Muscle layer of duodenum (tissue), 2 donors: ENCODE measurements around the gene HIVEP2.

Source experiments
- H3K27ac ChIP-seq: one replicate; pipeline ENCODE4 v1.7.0; 2013; ENCODE audit warnings: mild to moderate bottlenecking, low read length
- H3K27me3 ChIP-seq: one replicate; pipeline ENCODE4 v1.7.0; 2013; ENCODE audit warnings: low read depth, mild to moderate bottlenecking, control low read depth, low read length
- H3K36me3 ChIP-seq, 2 donors: one replicate each; pipeline ENCODE4 v1.7.0; 2013; ENCODE audit warnings: low read length in 2 of 2, control low read depth in 1 of 2, mild to moderate bottlenecking in 1 of 2; ENCODE audit not compliant: insufficient read depth in 2 of 2, control insufficient read depth in 1 of 2
- H3K4me1 ChIP-seq, 2 donors: one replicate each; pipeline ENCODE4 v1.7.0; 2013; ENCODE audit warnings: low read length in 2 of 2, mild to moderate bottlenecking in 2 of 2, control low read depth in 1 of 2, moderate library complexity in 1 of 2; ENCODE audit not compliant: insufficient read depth in 2 of 2, control insufficient read depth in 1 of 2
- H3K4me3 ChIP-seq, 2 donors: one replicate each; pipeline ENCODE4 v1.7.0; 2013; ENCODE audit warnings: low read length in 2 of 2, low read depth in 1 of 2, mild to moderate bottlenecking in 1 of 2
- H3K9me3 ChIP-seq, 2 donors: one replicate each; pipeline ENCODE4 v1.7.0; 2013; ENCODE audit warnings: low read length in 2 of 2, control low read depth in 1 of 2, mild to moderate bottlenecking in 1 of 2; ENCODE audit not compliant: control insufficient read depth in 1 of 2
- donor health status: healthy.

Gene HIVEP2

DNA sequence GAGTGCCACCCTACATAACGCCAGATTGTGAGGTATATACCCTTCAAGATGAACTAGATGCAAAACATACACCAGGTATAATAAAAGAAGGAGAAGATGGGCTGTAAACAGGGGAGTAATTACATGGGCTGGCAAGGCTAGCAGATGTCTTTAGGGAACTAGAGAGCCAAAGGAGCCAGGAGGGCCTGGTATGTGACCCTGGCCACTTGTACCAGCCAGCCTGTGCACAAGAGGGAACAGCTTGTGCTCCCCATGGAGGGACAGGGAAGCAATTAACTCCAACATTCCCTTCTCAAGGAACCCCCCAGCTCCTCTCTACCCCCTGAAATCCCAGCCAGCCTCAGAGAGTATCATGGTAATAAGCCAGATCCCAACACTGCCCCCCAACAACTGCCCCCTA lies 139.9 kb downstream of the HIVEP2 start:
- Histone ChIP-seq H3K27ac (no peak overlapping the region), H3K4me1 (no peaks in the 10 kb centered on the region)

GRCh38 chr6:142804490-142804889 lies 140.5 kb downstream of the HIVEP2 start:
- no peak overlapping the region for H3K4me3 ChIP-seq
- no peak overlapping the region for H3K27ac ChIP-seq
- no peaks in the 10 kb centered on the region for H3K9me3 ChIP-seq
- no peaks in the 10 kb centered on the region for H3K4me1 ChIP-seq
- no peaks in the 10 kb centered on the region for H3K27me3 ChIP-seq
- no peaks in the 10 kb centered on the region for H3K36me3 ChIP-seq

More for the DNA sequence above, 139.9 kb downstream of the HIVEP2 start:
- H3K36me3 ChIP-seq = no peaks in the 10 kb centered on the region
- no peaks in the 10 kb centered on the region for H3K27me3 ChIP-seq
- H3K9me3 ChIP-seq = no peaks in the 10 kb centered on the region
- no peak overlapping the region for H3K4me3 ChIP-seq

GRCh38 chr6:142803495-142804058 lies 141.4 kb downstream of the HIVEP2 start:
- no peaks in the 10 kb centered on the region for H3K27me3 ChIP-seq

GRCh38 chr6:142803032-142803431 lies 141.9 kb downstream of the HIVEP2 start:
- Histone ChIP-seq H3K36me3 (no peaks in the 10 kb centered on the region), H3K4me3 (no peak overlapping the region), H3K27me3 (no peaks in the 10 kb centered on the region), H3K9me3 (no peaks in the 10 kb centered on the region), H3K27ac (no peak overlapping the region), H3K4me1 (no peaks in the 10 kb centered on the region)

More at GRCh38 chr6:142803495-142804058, 141.4 kb downstream of the HIVEP2 start:
- H3K4me3 ChIP-seq = no peak overlapping the region
- no peak overlapping the region for H3K27ac ChIP-seq
- no peaks in the 10 kb centered on the region for H3K9me3 ChIP-seq
- H3K4me1 ChIP-seq = no peaks in the 10 kb centered on the region
- H3K36me3 ChIP-seq = no peaks in the 10 kb centered on the region

DNA sequence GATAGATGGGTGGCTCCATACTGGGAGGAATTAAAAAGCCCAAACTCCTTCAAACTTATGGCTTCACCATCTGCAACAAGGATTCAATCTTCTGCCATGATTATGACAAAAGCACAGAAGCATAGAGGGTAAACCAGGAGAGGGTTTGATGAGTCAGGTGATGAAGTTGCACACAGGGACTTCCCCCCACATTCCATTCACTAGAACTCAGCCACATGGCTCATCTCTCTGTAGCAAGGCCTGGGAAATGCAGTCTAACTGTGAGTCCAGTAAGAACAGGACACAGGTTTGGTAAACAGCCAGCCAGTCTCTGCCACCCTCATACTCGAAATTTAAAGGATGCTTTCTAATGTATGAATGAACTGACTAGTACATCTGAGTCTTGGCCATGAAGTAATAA lies 142.9 kb downstream of the HIVEP2 start:
- Histone ChIP-seq H3K27me3 (no peaks in the 10 kb centered on the region), H3K4me1 (no peaks in the 10 kb centered on the region), H3K27ac (no peak overlapping the region), H3K36me3 (no peaks in the 10 kb centered on the region), H3K4me3 (no peak overlapping the region), H3K9me3 (no peaks in the 10 kb centered on the region)

GRCh38 chr6:142800240-142800639 lies 144.7 kb downstream of the HIVEP2 start:
- no peaks in the 10 kb centered on the region for H3K9me3 ChIP-seq
- H3K4me3 ChIP-seq = no peak overlapping the region
- H3K36me3 ChIP-seq = no peaks in the 10 kb centered on the region
- H3K27me3 ChIP-seq = no peaks in the 10 kb centered on the region
- no peaks in the 10 kb centered on the region for H3K4me1 ChIP-seq
- H3K27ac ChIP-seq = no peak overlapping the region

DNA sequence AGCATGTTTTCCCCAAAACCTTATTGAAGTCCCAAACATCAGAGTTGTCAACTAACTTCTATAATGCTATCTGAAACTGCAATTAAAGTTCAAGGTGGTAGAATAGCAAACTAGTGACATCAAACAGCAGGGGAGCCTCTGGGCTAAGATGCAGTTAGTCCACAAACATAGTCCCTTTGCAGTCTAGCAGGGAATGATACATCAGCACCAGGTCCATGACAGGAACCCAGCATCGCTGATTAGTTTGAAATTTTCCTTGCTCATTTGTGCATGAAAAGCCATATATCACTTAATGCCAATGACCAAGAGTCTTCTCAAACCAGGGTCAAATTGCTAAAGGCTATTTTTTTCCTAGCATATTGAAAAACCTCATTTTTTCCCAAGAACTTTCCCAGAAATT lies 145.3 kb downstream of the HIVEP2 start:
- no peaks in the 10 kb centered on the region for H3K4me1 ChIP-seq

GRCh38 chr6:142797159-142797558 lies 147.8 kb downstream of the HIVEP2 start:
- H3K9me3 ChIP-seq = no peaks in the 10 kb centered on the region
- H3K4me1 ChIP-seq = no peaks in the 10 kb centered on the region
- H3K27me3 ChIP-seq = no peaks in the 10 kb centered on the region
- H3K4me3 ChIP-seq = no peak overlapping the region
- H3K27ac ChIP-seq = no peak overlapping the region
- H3K36me3 ChIP-seq = no peaks in the 10 kb centered on the region

More for the DNA sequence above, 145.3 kb downstream of the HIVEP2 start:
- H3K27me3 ChIP-seq = no peaks in the 10 kb centered on the region
- H3K9me3 ChIP-seq = no peaks in the 10 kb centered on the region
- no peak overlapping the region for H3K4me3 ChIP-seq
- H3K27ac ChIP-seq = no peak overlapping the region
- H3K36me3 ChIP-seq = no peaks in the 10 kb centered on the region

DNA sequence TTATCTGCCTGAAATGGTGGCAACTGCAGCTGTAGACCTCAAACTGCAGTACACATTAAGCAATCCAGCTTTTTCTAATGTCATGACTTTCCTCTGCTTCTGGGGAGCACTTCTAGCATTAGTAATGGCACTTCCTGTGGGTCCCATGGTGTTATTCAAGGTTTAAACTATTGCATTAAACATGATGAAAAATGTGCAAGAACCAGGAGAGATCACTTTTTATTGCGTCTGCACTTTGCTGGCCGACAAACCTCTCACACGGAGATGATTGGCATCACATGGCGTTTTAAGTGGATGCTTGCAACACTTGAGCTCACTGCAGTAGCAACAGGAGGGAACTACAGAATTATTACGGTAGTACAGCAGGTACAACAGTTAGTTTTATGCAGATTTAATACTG lies 148.4 kb downstream of the HIVEP2 start:
- Histone ChIP-seq H3K27ac (no peak overlapping the region), H3K4me3 (no peak overlapping the region), H3K36me3 (no peaks in the 10 kb centered on the region), H3K9me3 (no peaks in the 10 kb centered on the region), H3K27me3 (no peaks in the 10 kb centered on the region), H3K4me1 (no peaks in the 10 kb centered on the region)

- Histone ChIP-seq H3K36me3 (no peaks in the 10 kb centered on the region), H3K9me3 (no peaks in the 10 kb centered on the region), H3K27ac (no peak overlapping the region), H3K27me3 (no peaks in the 10 kb centered on the region), H3K4me1 (no peaks in the 10 kb centered on the region), H3K4me3 (no peak overlapping the region)
Measured at GRCh38 chr6:142796024-142796423, 149.0 kb downstream of the HIVEP2 start.

- no peak overlapping the region for H3K4me3 ChIP-seq
- no peaks in the 10 kb centered on the region for H3K9me3 ChIP-seq
- H3K27me3 ChIP-seq = no peaks in the 10 kb centered on the region
- H3K36me3 ChIP-seq = no peaks in the 10 kb centered on the region
- no peak overlapping the region for H3K27ac ChIP-seq
- H3K4me1 ChIP-seq = no peaks in the 10 kb centered on the region
Measured at GRCh38 chr6:142794424-142794823, 150.6 kb downstream of the HIVEP2 start.

DNA sequence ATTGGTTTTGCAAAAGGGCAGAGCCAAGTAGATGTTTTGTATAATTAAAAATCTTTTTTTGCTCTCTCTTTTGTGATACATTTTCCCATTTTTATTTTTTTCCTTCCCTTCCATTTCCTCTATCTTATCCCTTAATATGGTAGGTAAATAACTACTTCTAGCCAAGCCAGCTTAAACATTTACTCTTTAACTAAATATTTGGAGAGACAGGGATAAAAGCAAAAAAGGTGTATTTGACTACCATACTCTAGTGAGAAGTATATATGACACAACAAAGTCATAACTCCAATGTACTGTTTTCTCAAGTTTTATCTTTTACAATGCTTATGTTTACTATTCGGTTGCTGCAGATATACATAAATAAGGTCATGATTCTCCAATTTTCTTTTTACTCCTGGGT lies 154.7 kb downstream of the HIVEP2 start:
- Histone ChIP-seq H3K4me1 (no peaks in the 10 kb centered on the region), H3K9me3 (no peaks in the 10 kb centered on the region), H3K36me3 (no peaks in the 10 kb centered on the region), H3K4me3 (no peak overlapping the region), H3K27me3 (no peaks in the 10 kb centered on the region), H3K27ac (no peak overlapping the region)
